Endothelial cell (in vitro differentiated cells): ENCODE data around the gene LHX4. TPM values are rescaled to one million over a fixed set of nuclear protein-coding genes. Genes with fewer than 3 reads are reported as not detected.

Experiments
- DNase-seq: peaks from one replicate; pipeline ENCODE4 v3.0.0; 2021; ENCODE audit warnings: low spot score
- H3K27ac Mint-ChIP-seq: one replicate; pipeline ENCODE4 v1.8.0; 2021; ENCODE audit warnings: mixed read lengths, inconsistent platforms; ENCODE audit not compliant: unreplicated experiment
- H3K27me3 Mint-ChIP-seq: one replicate; pipeline ENCODE4 v1.8.0; 2021; ENCODE audit warnings: mild to moderate bottlenecking, moderate library complexity, mixed read lengths, inconsistent platforms; ENCODE audit not compliant: unreplicated experiment
- H3K36me3 Mint-ChIP-seq: one replicate; pipeline ENCODE4 v1.8.0; 2021; ENCODE audit warnings: mild to moderate bottlenecking, low read depth, mixed read lengths, inconsistent platforms; ENCODE audit not compliant: unreplicated experiment
- H3K4me1 Mint-ChIP-seq: one replicate; pipeline ENCODE4 v1.8.0; 2021; ENCODE audit warnings: mild to moderate bottlenecking, mixed read lengths, inconsistent platforms; ENCODE audit not compliant: unreplicated experiment
- H3K4me3 Mint-ChIP-seq: one replicate; pipeline ENCODE4 v1.8.0; 2021; ENCODE audit warnings: mild to moderate bottlenecking, mixed read lengths, inconsistent platforms; ENCODE audit not compliant: unreplicated experiment
- H3K9me3 Mint-ChIP-seq: one replicate; pipeline ENCODE4 v1.8.0; 2021; ENCODE audit warnings: mixed read lengths, inconsistent platforms; ENCODE audit not compliant: unreplicated experiment
- total RNA-seq: library from RNA; stranded (reverse); fragmentation: NEBNext Ultra II Directional; extraction: Animal tissue kit (Norgen Biotek cat#: 25700); gene quantifications from one replicate; pipeline ENCODE4 v1.2.1, GENCODE V29; 2021; ENCODE audit not compliant: unreplicated experiment
- TF ChIP-seq, protein P1 (sequence below): fragments of 200-600 bp; sonication (generic); IDR thresholded peaks from one replicate; pipeline ENCODE4 v1.5.0; 2021; ENCODE audit warnings: antibody characterized with exemption; ENCODE audit not compliant: unreplicated experiment

The LHX4 gene
- total RNA-seq, 1 donor from 2014 or later: 1.5 TPM

DNA sequence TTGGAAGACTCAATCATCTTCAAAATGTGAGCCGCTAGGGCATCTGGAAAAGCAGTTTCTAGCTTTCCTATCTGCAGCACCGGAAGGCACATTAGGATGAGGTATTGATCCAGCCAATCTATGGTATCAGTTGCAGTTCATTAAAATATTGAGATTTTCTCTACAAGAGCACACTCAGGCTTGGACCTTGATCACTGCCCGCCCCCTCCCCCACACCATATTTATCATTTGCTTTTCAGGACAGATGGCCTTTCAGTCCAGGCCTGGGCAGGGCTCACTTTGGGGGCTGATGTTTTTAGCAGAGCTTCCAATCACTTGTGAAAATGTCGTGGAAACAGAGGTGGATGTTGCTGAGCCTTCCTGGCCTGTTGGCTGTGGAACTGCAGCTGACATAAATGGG, 17.5 kb downstream of the LHX4 start:
- H3K36me3 Mint-ChIP-seq: peaks cover 11% of the 10 kb centered on the region
- peak overlapping the region; percentile 48 for H3K27ac Mint-ChIP-seq
- DNase-seq: no peak
- H3K4me1 Mint-ChIP-seq: peaks cover 60% of the 10 kb centered on the region
- H3K27me3 Mint-ChIP-seq: peaks cover 8% of the 10 kb centered on the region
- H3K9me3 Mint-ChIP-seq: no peaks in the 10 kb centered on the region
- no peak overlapping the region for H3K4me3 Mint-ChIP-seq
- TF ChIP-seq, protein P1, sequence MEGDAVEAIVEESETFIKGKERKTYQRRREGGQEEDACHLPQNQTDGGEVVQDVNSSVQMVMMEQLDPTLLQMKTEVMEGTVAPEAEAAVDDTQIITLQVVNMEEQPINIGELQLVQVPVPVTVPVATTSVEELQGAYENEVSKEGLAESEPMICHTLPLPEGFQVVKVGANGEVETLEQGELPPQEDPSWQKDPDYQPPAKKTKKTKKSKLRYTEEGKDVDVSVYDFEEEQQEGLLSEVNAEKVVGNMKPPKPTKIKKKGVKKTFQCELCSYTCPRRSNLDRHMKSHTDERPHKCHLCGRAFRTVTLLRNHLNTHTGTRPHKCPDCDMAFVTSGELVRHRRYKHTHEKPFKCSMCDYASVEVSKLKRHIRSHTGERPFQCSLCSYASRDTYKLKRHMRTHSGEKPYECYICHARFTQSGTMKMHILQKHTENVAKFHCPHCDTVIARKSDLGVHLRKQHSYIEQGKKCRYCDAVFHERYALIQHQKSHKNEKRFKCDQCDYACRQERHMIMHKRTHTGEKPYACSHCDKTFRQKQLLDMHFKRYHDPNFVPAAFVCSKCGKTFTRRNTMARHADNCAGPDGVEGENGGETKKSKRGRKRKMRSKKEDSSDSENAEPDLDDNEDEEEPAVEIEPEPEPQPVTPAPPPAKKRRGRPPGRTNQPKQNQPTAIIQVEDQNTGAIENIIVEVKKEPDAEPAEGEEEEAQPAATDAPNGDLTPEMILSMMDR: no peak

DNA sequence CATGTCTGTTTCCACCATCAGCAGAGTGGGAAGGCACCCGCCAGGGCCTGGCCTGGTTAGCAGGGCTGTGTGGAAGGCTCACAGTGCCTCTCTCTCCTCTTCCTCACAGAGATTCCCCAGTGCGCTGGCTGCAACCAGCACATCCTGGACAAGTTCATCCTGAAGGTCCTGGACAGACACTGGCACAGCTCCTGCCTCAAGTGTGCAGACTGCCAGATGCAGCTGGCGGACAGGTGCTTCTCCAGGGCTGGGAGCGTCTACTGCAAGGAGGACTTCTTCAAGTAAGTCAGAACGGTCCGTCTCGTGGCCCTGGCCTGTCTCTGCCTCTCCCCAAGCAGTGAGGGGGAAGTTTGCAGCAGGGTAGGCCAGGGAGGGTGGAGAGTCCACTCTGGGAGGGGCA, 18.1 kb downstream of the LHX4 start:
- no peak overlapping the region for H3K4me3 Mint-ChIP-seq
- DNase-seq: no peak
- peaks cover 63% of the 10 kb centered on the region for H3K4me1 Mint-ChIP-seq
- TF ChIP-seq, protein P1: no peak
- H3K36me3 Mint-ChIP-seq: peaks cover 11% of the 10 kb centered on the region
- no peak overlapping the region for H3K27ac Mint-ChIP-seq
- peaks cover 14% of the 10 kb centered on the region for H3K27me3 Mint-ChIP-seq
- no peaks in the 10 kb centered on the region for H3K9me3 Mint-ChIP-seq

DNA sequence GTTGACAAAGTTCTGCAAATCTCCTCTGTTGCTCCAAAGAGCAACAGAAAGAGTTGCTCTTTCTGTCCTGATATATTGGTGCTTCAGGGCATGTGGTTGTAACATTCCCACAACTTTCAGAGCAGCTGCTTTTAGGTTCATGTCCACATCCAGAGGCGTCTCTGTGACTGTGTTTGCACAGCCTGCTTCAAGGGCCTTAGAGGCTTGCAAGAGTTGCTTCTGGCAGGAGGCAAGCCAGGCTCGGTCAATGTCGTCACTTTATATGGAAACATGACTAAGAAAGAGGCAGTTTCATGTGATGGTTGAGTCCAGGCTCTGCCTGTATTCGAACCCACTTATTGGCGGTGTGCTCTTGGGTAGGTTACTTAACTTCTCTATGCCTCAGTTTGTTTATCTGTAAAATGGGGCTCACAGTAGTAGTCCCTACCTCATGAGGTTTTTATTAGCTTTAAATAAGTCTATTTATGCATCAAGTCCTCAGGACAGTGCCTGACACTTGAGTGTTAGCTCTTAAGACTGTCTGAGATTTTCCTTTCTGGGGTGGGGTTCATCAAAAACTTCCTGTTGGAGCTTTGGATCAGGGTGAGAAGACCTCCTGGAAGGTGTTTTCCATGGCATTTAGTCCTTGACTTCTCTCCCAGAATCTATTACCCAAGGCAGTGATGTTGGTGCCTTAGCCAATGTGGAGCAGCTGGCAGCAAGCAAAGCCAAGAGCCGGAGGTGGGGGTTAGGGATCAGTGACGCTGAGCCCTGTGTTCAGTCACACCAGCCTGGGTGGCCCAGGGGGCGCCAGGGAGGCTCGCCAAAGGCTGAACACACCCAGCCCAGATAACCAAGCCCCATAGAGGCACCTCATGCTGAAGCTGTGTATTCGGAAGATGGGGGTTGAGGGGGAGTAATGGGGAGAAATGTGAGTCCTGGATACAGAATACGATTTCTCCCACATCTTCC, 18.9 kb downstream of the LHX4 start:
- H3K27me3 Mint-ChIP-seq: peaks cover 14% of the 10 kb centered on the region
- peaks cover 11% of the 10 kb centered on the region for H3K36me3 Mint-ChIP-seq
- TF ChIP-seq, protein P1: no peak
- H3K27ac Mint-ChIP-seq: peak overlapping the region; percentile 97
- no peaks in the 10 kb centered on the region for H3K9me3 Mint-ChIP-seq
- H3K4me3 Mint-ChIP-seq: peak overlapping the region; percentile 86
- no peak for DNase-seq
- peaks cover 63% of the 10 kb centered on the region for H3K4me1 Mint-ChIP-seq

DNA sequence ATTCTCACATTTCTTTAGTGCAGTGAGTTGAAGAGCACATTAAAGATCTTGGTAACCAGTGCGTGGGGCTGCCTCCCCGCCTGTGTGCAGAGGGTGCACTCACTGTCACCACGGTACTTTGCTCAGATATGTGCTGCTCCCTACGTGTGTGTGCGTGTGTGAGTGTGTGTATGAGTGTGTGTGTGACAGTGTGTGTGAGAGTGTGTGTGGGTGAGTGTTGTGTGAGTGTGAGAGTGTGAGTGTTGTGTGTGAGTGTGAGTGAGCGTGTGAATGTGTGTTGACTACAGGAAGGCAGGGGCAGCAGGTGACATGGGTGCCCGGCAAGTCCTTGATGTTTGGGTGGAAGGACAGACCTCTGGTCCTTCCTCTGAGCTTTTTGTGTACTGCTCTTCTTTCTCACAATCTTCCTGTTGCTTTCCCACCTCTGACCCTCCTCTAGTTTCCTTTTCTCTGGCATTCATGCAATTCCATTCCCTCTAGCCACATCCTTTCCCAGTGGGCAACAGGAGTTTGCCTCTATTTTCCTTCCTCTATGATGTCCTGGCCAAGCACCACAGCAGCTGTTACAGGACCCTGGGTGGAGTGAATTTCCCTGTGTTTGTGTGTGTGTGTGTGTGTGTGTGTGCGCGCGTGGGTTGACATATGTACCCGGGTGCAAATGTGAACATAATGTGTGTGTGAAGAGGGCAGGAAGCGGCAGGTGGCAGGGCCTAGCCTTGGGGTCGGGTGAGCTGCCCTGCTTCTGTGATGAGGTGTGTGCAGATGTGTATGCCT, 19.8 kb downstream of the LHX4 start:
- Mint-ChIP-seq H3K4me1 (peaks cover 62% of the 10 kb centered on the region), H3K4me3 (peak overlapping the region; percentile 86), H3K27me3 (peaks cover 15% of the 10 kb centered on the region), H3K9me3 (no peaks in the 10 kb centered on the region), H3K36me3 (peaks cover 11% of the 10 kb centered on the region), H3K27ac (peak overlapping the region; percentile 97)
- TF ChIP-seq, protein P1: no peak
- DNase-seq: no peak

DNA sequence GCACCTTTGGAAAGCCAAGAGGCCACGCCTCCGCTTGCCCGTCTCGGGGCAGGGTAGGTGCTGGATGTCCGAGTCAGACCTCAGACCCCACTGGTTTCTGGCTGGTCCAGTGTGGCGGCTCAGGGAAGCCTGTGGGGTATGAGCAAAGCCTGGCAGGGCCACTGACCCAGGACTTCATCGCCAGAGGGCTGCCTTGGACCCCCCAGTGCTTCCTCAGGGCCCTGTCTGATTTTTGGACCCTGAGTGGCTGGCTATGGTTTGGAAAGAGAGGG, 20.4 kb downstream of the LHX4 start:
- peaks cover 15% of the 10 kb centered on the region for H3K27me3 Mint-ChIP-seq
- DNase-seq: no peak
- peaks cover 11% of the 10 kb centered on the region for H3K36me3 Mint-ChIP-seq
- no peak overlapping the region for H3K4me3 Mint-ChIP-seq
- no peaks in the 10 kb centered on the region for H3K9me3 Mint-ChIP-seq
- peak overlapping the region; percentile 97 for H3K27ac Mint-ChIP-seq
- peaks cover 58% of the 10 kb centered on the region for H3K4me1 Mint-ChIP-seq
- TF ChIP-seq, protein P1: no peak
